OCI-LY3 (cell line): ENCODE data around the gene CERS2.

Source experiments
- H2AFZ ChIP-seq: fragments of 200-600, 300-600 bp; shearing (Covaris generic); 2 replicates; pipeline ENCODE4 v1.6.0; 2014; ENCODE audit warnings: antibody characterized with exemption, low read depth, low read length
- H3K27ac ChIP-seq: fragments of 200-600, 300-600 bp; sonication (generic); 2 replicates; pipeline ENCODE4 v1.5.1; 2014; ENCODE audit warnings: mild to moderate bottlenecking, low read length, moderate library complexity, mixed read lengths
- H3K27me3 ChIP-seq: fragments of 200-600, 300-600 bp; sonication (generic); 2 replicates; pipeline ENCODE4 v1.6.1; 2014; ENCODE audit warnings: low read depth, low read length, mixed read lengths
- H3K36me3 ChIP-seq: fragments of 200-600, 300-600 bp; sonication (generic); replicated peaks from 2 replicates; pipeline ENCODE3; 2014; ENCODE audit warnings: low read depth, low read length, mixed read lengths
- H3K4me1 ChIP-seq: fragments of 300-600, 200-600 bp; sonication (generic); 2 replicates; pipeline ENCODE4 v1.6.1; 2014; ENCODE audit warnings: low read length, mixed read lengths
- H3K4me2 ChIP-seq: fragments of 200-600, 300-600 bp; sonication (generic); 2 replicates; pipeline ENCODE4 v1.6.1; 2014; ENCODE audit warnings: low read length, mixed read lengths
- H3K4me3 ChIP-seq: fragments of 300-600, 200-600 bp; sonication (generic); 2 replicates; pipeline ENCODE4 v1.5.1; 2014; ENCODE audit warnings: antibody characterized with exemption, mild to moderate bottlenecking, low read length, moderate library complexity
- H3K79me2 ChIP-seq: fragments of 300-600, 200-600 bp; shearing (Covaris generic); 2 replicates; pipeline ENCODE4 v1.6.1; 2014; ENCODE audit warnings: mild to moderate bottlenecking, low read length, mixed read lengths
- H3K9ac ChIP-seq: fragments of 300-600, 200-600 bp; shearing (Covaris generic); 2 replicates; pipeline ENCODE4 v1.6.0; 2014; ENCODE audit warnings: mild to moderate bottlenecking, low read length, moderate library complexity
- H3K9me3 ChIP-seq: fragments of 200-600, 300-600 bp; shearing (Covaris generic); 2 replicates; pipeline ENCODE4 v1.6.1; 2014; ENCODE audit warnings: low read length, mixed read lengths; ENCODE audit not compliant: insufficient read depth
- H4K20me1 ChIP-seq: fragments of 200-600, 300-600 bp; sonication (generic); 2 replicates; pipeline ENCODE4 v1.6.1; 2016; ENCODE audit warnings: low read length, mixed read lengths; ENCODE audit not compliant: insufficient read depth
- CTCF ChIP-seq: fragments of 200-600, 300-600 bp; sonication (generic); IDR thresholded peaks from 2 replicates; pipeline ENCODE4 v1.5.1; 2014; ENCODE audit warnings: antibody characterized with exemption, low read length, low read depth
- EZH2phosphoT487 ChIP-seq: fragments of 200-600 bp; shearing (Covaris generic); IDR thresholded peaks from 2 replicates; pipeline ENCODE4 v1.6.1; 2018; ENCODE audit warnings: antibody characterized with exemption, mixed run types, low read depth

The CERS2 gene

GRCh38 chr1:150994248-150994647 lies 19.6 kb upstream of the CERS2 start:
- no peak for TF ChIP-seq EZH2phosphoT487
- TF ChIP-seq CTCF, result no peak
- H3K27me3 ChIP-seq, result no peaks in the 10 kb centered on the region
- no peaks in the 10 kb centered on the region for H3K79me2 ChIP-seq
- H3K9me3 ChIP-seq, result no peaks in the 10 kb centered on the region
- H3K4me2 ChIP-seq, result no peak overlapping the region
- no peak overlapping the region for H3K4me3 ChIP-seq
- no peak overlapping the region for H3K9ac ChIP-seq
- no peak overlapping the region for H3K27ac ChIP-seq
- H2AFZ ChIP-seq, result no peak overlapping the region
- H4K20me1 ChIP-seq, result no peaks in the 10 kb centered on the region
- H3K36me3 ChIP-seq, result no peaks in the 10 kb centered on the region
- 0 out of 2 replicates have a peak, but pooled peaks cover 3% of the 10 kb centered on the region for H3K4me1 ChIP-seq

DNA sequence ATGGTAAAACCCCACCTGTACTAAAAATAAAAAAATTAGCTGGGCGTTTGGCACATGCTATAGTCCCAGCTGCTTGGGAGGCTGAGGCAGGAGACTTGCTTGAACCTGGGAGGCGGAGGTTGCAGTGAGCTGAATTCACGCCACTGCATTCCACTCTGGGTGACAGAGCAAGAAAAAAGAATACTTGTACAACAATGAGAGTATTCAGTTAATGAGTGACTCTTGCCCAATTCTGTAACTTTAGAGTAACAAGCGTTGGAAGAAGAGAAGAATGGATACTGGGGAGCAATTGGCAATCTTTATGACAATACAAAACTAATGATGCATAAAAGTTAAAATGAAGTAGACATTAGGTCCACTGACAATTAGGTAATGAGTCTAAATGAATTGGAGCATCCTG lies 18.0 kb upstream of the CERS2 start:
- H3K27ac ChIP-seq, result no peak overlapping the region
- H4K20me1 ChIP-seq, result no peaks in the 10 kb centered on the region
- no peaks in the 10 kb centered on the region for H3K79me2 ChIP-seq
- no peak overlapping the region for H3K4me3 ChIP-seq
- TF ChIP-seq CTCF, result no peak
- no peak for TF ChIP-seq EZH2phosphoT487
- H3K27me3 ChIP-seq, result no peaks in the 10 kb centered on the region
- no peak overlapping the region for H3K9ac ChIP-seq
- H3K9me3 ChIP-seq, result no peaks in the 10 kb centered on the region
- no peaks in the 10 kb centered on the region for H3K36me3 ChIP-seq
- no peak overlapping the region for H2AFZ ChIP-seq
- H3K4me2 ChIP-seq, result no peak overlapping the region
- 0 out of 2 replicates have a peak, but pooled peaks cover 3% of the 10 kb centered on the region for H3K4me1 ChIP-seq

- H3K79me2 ChIP-seq, result no peaks in the 10 kb centered on the region
- no peak overlapping the region for H3K27ac ChIP-seq
- H3K4me3 ChIP-seq, result no peak overlapping the region
- no peak for TF ChIP-seq EZH2phosphoT487
- no peak for TF ChIP-seq CTCF
- no peaks in the 10 kb centered on the region for H3K36me3 ChIP-seq
- no peaks in the 10 kb centered on the region for H3K27me3 ChIP-seq
- H3K9me3 ChIP-seq, result no peaks in the 10 kb centered on the region
- no peaks in the 10 kb centered on the region for H3K4me1 ChIP-seq
- no peak overlapping the region for H2AFZ ChIP-seq
- H3K9ac ChIP-seq, result no peak overlapping the region
- H3K4me2 ChIP-seq, result no peak overlapping the region
- H4K20me1 ChIP-seq, result no peaks in the 10 kb centered on the region
Observed at GRCh38 chr1:150987924-150988323, 13.3 kb upstream of the CERS2 start.

- Histone ChIP-seq H3K4me2 (no peak overlapping the region), H3K4me3 (no peak overlapping the region), H3K4me1 (no peaks in the 10 kb centered on the region), H3K9ac (no peak overlapping the region), H3K27me3 (no peaks in the 10 kb centered on the region), H3K79me2 (no peaks in the 10 kb centered on the region), H2AFZ (no peak overlapping the region), H3K9me3 (no peaks in the 10 kb centered on the region), H4K20me1 (no peaks in the 10 kb centered on the region), H3K36me3 (no peaks in the 10 kb centered on the region), H3K27ac (no peak overlapping the region)
- TF ChIP-seq EZH2phosphoT487 (no peak), CTCF (no peak)
Observed at GRCh38 chr1:150985179-150985825, 10.7 kb upstream of the CERS2 start.
